HG02678 (cell line): ENCODE measurements around the gene NSMF.
"Not testable (repeated sequence)": the region's sequence is repeated elsewhere in the genome, so short reads cannot be mapped to it uniquely, and the experiment has no call there.

Experiments used
- ATAC-seq: cut with Tn5 transposase; IDR thresholded peaks from one replicate; pipeline ENCODE4 v1.9.1; 2021; ENCODE audit warnings: mild to moderate bottlenecking, moderate library complexity; ENCODE audit not compliant: unreplicated experiment

The NSMF gene

DNA sequence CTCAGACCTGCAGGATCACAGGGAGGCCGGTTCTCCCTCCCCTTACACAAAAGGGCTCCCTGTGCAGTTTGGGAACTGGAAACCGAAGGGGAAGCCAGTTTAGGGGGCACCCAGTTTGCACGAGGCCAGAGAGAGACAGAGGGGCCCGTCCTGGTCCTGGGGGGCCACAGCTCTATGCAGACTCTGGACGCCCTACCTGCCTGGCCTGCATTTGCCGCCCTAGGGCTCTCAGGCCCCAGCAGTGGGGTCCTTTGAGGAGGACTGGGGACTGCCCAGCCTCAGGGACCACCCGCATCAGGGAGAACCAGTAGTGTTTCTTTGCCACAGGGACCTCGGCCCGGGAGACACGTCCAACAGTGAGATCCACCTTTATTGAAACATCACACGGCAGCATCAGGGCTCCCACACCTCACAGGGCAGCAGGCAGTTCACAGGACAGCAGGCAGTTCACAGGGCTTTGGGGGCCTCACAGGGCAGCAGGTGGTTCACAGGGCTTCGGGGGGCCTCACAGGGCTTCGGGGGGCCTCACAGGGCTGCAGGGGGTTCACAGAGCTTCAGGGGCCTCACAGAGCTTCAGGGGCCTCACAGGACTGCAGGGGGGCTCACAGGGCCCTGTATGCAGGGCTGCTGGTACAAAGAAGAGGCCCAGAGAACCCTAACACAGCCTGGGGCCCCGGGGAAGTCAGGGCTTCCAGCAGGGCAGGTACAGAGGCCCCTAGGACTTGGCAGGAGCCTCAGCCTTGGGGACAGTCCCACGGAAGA lies 648 bp upstream of the NSMF start:
- ATAC-seq: no peak

GRCh38 chr9:137458194-137459151 lies 661 bp downstream of the NSMF start:
- peak; percentile 16 for ATAC-seq

- no peak for ATAC-seq
Observed at GRCh38 chr9:137457406-137458193, 1.5 kb downstream of the NSMF start.

DNA sequence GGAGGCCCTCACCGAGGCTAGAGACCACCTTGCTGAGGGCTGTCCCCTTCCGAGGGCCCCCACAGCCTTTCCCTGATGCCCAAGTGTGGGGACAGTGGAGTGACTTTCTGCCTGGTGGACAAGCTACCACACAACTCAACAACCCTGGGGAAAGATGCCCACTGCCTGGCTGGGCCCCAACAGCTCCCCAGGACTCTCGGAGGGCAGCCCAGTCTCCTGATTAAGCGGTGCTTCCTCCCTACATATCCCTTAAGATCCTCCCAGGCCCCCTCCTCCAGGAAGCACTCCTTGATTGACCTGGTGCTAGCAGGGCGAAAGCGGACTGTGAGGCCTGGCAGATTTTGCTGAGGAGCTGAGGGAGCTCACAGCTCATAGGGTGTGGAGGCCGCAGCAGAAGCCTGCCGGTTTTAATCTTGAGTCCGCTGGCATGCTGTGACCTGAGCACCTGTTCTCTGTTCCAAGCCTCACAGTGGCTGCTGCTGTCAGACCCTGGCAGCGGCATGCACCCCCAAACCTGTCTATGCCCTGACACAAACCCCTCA lies 2.2 kb downstream of the NSMF start:
- no peak for ATAC-seq

DNA sequence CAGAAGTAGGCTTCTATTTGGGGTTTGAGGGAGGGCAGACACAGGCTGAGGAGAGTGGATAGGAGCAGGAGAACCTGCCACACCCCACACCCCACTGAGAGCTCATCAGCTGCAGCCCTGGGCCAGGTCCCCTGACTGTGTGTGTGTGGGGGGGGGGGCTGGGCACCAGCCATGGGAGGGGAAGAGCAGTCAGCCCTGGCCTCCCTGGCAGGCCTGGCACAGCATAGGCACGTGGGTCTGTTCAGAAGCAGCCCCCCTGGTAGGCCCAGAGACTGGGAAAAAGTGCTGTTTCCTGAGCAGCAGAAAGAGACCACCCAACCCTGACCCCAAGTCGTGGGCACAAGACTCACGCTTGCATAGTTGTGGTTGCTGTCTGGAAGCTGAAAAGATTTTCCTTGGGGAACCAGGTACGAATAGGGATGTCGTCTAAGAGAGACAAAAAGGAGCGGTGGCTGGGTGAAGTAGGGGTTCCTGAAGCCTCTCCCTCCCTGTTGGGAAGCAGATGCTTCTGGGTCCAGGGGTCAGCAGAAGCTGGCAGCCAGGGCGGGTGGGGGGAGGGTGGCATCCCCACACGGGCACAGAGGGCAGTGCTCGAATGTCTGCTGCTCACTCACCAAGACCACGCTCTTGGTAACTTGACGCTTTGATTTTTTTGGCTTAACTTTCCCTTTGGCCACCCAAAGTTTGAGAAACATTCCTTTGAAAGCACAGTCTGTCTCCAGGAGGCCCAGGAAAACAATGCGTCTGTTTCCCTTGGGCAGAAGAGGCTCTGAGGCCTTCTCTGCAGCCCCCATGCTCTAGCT lies 2.9 kb downstream of the NSMF start:
- no peak for ATAC-seq

DNA sequence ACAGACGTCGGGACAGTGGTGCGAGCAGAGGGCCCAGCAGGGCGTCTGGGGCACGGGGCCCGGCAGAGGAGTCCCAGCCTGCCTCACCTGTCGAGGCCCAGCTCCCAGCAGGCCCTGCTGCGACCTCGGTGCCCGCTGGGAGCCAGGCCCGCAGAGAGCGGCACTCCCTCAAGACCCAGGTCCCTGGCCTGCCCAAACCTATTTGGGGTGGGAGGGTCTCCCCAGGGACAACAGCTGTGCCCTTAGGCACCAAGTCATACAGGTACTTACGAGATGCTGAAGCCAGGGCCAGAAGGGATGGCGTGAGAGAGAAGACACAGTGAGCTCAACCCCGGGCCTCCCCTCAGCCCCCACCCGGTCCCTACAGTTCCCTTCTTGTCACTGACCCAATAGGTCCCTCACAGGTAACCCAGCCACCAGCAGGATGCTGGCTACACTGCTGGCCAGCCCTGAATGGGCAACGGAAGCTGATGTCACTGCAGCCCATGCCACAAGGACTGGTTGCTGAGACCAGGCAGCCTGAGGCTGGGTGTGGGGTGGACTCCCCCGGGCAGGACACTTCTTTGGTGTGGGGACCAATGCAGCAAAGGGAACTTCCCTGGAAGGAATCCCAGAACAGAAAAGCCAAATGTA lies 3.7 kb downstream of the NSMF start:
- no peak for ATAC-seq

GRCh38 chr9:137454597-137455358 lies 4.4 kb downstream of the NSMF start:
- ATAC-seq: no peak

- no peak for ATAC-seq
Observed at GRCh38 chr9:137454145-137454596, 5.0 kb downstream of the NSMF start.

DNA sequence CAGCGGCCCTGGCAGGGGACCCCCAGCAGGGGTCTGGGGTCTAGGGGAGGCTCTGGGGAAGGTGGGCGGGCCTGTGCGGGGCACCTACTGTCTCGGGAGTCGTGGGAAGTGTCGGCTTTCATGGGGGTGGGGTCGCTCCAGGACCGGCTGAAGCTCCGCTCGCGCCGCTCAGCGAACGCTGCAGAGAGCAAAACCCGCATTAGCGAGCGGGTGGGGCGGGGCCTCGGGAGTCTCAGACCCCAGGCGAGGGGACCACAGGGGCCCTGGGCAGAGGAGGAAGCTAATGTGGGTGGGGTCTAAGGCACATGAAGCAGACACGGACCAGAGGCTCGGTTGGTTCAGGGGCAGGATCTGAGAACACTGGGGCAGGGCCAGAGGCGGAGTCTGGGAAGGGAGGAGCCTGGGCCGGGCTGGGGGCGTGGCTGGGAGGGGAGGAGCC lies 5.5 kb downstream of the NSMF start:
- ATAC-seq: peak; percentile 68

GRCh38 chr9:137452761-137453642 lies 6.1 kb downstream of the NSMF start:
- ATAC-seq: no peak

GRCh38 chr9:137452006-137452760 lies 7.0 kb downstream of the NSMF start:
- no peak for ATAC-seq

DNA sequence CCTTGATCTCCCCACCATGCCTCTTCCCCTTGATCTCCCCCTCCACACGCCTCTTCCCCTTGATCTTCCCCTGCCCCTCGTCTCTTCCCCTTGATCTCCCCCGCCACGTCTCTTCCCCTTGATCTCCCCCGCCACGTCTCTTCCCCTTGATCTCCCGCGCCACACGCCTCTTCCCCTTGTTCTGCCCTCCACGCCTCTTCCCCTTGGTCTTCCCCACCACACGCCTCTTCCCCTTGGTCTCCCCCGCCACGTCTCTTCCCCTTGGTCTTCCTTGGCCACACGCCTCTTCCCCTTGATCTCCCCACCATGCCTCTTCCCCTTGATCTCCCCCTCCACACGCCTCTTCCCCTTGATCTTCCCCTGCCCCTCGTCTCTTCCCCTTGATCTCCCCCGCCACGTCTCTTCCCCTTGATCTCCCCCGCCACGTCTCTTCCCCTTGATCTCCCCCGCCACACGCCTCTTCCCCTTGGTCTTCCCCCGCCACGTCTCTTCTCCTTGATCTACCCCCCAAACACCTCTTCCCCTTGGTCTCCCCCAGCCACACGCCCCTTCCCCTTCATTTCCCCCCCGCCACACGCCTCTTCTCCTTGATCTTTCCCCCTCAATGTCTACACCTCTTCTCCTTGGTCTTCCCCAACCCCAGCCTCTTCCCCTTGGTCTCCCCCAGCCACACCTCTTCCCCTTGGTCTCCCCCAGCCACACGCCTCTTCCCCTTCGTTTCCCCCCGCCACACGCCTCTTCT lies 7.7 kb downstream of the NSMF start:
- ATAC-seq: not testable (repeated sequence)

GRCh38 chr9:137450539-137451222 lies 8.5 kb downstream of the NSMF start:
- ATAC-seq: not testable (repeated sequence)

DNA sequence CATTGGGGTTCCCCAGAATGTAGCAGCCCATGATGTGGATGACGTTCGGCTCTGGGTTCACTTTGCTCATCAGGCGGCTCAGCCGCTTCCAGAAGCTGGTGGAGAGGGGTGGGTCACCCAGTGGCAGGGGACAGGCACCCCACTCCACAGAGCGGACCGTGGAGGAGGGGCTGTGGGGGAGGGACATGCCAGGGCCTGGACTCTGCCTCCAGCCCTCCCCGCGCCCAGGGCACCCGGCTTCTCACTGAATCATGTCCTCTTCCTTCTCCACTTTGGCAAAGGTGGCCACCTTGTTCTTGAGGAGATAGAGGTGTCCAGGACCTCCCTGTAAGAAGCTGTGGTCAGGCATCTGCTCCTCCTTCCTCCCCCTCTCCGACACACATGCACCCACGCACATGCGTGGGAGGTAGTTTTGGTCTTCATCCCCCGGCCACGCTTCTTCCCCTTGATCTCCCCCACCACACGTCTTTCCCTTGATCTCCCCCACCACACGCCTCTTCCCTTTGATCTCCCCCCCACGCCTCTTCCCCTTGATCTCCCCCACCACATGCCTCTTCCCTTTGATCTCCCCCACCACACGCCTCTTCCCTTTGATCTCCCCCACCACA lies 9.1 kb downstream of the NSMF start:
- no peak for ATAC-seq
